Middle frontal gyrus (tissue), 1 donor: Measurements from ENCODE around the gene ADAT2.

Experiments used
- DNase-seq: peaks from one replicate; pipeline ENCODE4 v3.0.0-alpha.2; 2015; ENCODE audit warnings: low spot score; ENCODE audit errors: extremely low spot score

ADAT2 gene

DNA sequence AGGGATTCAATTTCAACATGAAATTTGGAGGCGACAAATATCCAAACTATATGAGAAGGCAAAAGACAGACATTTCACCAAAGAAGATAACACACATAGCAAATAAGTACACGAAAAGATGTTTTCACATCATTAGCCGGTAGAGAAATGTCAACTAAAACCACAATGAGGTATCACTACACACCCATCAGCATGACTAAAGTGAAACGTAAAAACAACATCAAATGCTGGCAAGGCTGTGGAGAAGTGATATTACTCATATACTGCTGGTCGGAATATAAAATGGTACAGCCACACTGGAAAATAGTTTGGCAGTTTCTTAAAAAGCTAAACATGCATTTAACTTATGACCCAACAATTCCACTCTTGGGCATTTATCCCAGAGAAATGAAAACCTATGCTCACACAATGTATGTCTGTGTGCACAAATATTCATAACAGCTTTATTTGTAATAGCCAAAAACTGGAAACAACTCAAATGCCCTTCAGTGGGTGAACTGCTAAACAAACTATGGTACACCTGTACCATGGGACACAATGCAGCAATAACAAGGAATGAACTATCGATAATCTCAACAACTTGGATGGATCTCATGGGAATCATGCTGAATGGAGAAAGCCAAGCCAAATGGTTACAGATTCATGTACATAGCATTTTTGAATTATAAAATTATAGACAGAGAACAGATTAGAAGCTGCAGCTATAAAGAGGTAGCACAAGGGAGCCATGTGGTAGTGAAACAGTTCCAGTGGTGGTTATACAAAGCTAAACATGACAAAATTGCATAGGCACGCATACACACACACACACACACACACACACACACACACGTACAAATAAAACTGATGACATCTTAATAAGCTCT lies 8.6 kb downstream of the ADAT2 start:
- DNase-seq, result no peak

DNA sequence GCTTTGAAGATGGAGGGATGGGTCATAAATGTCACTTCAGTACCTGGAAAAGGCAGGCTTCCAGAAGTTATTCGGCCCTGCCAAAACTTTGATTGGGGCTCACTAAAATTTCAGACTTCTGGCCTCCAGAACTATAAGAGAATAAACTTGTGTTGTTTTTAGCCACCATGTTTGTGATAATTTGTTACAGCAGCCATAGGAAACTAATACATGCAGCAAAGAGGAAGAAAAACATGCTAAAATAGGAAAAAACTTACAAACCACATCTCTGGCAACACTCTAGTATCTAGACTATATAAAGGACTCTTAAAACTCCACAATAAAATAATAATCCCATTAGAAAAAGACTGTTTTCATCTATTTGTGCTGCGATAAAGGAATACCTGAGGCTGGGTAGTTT lies 9.5 kb downstream of the ADAT2 start:
- DNase-seq, result no peak

DNA sequence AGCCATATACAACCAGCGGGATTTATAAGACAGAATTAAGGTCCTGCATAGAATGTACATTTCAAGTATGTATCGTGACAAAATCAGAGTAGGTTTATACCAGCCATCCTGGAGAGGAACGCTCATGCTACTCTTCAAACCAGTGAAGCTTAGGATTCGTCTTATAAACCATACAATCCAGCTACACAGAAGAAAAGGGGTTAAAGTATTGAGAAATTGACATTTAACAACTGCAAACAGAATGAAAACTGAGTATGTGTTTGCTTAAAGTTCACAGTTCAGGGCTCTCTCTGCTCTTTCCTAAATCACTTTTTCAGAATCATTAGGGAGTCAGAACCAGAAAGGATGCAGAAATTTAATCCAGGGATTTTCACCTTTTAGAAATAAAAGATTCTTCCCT lies 17.9 kb downstream of the ADAT2 start:
- DNase-seq, result no peak

DNA sequence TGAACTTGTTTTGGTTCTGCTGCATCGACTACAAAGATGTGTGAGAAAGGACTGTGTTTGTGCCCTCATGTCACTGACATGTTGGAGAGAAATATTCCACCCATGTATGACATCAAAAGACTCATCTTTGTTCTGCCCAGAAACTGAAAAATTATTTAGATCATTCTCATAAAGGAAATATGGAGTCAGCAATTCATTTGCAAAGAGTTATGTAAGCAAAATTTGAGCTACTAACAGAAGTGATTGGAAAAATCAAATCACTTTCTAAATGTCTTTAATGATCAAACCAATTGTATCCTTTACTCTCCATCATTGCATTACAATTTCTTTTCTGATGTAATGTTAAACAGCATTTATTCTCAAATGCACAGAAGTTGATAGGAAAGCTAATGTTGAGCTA lies 19.3 kb downstream of the ADAT2 start:
- DNase-seq, result no peak

DNA sequence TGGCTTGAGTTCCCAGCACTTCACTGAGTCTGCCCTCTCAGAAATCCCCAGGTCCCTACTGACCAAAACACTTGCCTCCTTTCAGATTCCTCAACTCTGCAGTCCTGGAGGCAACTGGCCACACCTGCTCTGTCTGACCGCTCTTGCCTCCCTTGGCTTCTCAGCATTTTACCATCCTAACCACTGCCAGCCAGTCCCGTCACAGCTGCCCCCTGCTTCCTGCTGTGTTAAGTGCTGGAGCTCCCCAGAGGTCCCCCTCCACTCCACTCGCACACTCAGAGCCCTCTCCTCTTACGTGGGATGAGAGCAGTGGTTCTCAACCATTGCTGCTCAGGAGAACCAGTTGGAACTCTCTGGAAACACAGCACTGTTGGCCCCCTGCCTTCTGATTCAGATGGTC lies 20.5 kb downstream of the ADAT2 start:
- DNase-seq, result no peak

DNA sequence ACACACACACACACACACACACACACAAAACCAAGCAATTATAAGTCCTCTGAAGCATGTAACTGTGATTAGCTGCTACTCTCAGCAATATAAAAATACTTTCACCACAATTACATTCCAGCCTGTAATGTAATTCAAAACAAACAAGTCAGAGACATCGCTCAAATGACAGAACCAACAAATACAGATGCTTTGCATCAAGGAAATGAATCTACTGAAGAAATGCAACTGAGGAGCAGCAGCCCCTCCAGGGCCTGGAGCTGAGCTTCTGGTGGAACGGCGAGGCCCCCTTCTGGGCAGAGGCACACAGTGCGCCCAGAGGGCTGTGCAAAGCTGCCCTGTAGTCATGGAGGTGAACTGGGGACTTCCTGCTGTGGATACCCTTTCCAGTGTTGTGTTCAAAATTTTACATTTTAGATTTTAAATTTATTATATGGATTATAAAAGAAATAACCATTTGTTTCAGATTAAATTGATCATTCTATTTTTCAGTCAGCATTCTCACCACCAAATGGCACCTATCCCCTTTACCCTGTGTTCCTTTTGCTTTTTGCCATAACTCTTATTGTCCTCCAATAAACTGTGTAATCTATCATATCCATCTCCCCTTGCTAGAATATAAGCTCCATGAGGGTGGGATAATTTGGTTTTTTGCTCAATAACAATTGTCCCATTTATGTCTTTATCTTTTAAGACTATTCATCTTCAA lies 23.2 kb downstream of the ADAT2 start:
- peak; percentile 63 for DNase-seq

DNA sequence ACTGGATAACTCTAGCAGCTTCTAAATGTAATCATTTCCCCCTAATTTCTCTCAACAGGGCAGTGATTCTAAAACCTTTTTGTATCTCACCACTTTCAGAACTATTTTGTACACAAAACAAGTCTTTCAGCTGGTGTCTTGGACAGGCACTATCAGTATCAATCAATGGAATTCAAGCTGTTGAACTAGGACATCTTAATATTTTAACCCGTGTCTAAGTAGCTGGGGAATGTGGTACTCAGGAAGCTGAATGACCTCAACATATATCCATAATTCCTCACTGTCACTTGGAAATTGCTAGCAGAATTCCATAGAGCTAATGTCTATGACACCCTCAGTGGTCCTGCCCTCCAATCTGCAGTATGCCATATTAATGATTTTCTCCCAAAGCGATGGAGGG lies 24.5 kb downstream of the ADAT2 start:
- DNase-seq, result no peak

DNA sequence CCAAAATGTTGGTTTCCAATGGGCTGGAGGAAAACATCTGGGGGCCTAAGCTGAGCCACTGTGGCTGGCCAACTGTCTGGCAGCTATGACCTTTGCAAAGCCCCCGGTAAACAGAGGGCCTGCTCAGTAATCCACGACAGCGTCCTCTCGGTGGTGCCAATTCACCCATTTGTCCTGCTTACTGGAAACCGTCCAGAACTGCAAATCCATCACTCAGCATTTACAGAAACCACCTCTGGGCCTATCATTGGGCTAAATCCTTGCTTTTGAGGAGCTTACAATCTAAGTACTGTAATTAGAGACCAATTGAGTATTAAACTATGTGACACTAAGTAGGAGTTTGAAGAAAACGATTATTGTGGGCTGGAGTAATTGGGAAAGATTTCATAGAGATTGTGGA lies 31.0 kb downstream of the ADAT2 start:
- DNase-seq, result no peak

DNA sequence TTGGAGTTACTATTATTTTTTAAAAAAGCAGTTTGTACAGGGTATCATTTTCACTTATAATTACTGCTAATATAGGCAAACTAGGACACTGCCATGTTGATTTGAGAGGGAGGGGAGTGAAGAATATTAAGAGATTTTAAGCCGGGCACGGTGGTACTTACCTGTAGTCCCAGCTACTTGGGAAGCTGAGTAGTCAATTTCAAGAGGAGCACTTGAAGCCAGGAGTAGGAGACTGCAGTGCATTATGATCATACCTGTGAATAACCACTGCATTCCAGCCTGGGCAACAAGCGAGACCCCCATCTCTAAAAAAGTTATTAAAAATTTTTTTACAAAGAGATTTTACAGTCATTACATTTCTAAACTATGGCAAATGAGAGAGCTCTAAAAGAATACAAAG lies 35.7 kb downstream of the ADAT2 start:
- no peak for DNase-seq

DNA sequence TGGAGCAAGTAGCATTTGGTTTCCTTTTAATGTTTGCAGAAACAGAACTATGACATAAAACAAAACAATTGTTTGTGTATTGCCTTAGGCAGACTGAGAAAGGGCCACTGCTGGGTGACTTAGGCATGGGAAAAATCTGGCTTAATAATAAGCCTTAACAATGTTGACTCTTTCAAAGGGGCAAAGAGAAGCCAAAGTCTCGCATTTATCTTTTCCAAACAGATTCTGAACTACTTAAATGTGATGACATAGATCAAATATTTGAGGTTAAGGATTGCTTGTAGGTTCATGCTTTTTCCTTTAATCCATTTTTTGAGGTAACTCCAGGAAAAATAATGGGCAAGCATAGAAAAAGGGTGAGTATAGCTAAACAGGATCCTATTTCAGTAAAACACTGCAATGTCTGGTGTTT lies 39.6 kb downstream of the ADAT2 start:
- DNase-seq, result no peak

DNA sequence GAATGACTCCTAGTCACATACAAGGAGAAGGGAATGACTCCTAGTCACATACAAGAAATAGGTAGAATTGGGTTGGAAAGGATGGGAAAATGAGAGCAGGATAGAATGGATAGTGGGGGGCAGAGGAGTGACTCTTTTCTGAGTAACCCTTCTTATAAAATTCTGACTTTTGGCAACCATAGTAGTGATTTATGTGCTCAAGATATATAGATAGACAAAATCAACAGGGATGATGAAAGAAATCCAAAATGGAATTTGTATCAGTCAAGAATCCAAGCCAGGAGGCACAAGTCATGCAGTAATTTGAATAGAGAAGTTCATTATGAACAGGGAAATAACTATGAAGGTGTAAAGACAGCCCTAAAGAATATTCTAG lies 41.7 kb downstream of the ADAT2 start:
- no peak for DNase-seq

DNA sequence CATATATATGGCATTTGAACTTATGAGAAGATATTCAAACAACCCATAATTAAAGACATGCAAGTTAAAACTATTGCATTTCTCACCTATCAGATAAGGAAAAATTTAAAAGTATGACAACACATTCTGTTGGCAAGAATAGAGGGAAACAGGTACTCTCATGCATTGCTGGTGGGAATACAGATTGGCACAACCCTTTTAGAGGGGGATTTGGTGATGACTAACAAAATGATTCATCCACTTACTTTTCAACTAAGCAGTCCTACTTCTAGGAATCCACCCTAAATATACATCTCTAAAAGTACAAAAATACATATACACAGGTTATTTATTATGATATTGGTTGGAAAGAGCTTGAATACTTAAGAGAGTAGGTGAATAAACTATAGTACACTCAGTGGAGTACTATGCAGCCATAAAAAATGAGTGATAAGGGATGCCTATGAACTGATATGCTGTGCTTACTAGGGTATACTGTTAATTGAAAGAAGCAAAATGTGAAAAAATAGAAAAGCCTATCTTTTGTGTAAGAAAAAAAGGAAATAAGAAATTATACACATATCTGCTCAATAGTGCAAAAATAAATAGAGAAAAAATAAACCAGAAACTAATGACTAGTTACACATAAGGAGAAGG lies 42.2 kb downstream of the ADAT2 start:
- no peak for DNase-seq

DNA sequence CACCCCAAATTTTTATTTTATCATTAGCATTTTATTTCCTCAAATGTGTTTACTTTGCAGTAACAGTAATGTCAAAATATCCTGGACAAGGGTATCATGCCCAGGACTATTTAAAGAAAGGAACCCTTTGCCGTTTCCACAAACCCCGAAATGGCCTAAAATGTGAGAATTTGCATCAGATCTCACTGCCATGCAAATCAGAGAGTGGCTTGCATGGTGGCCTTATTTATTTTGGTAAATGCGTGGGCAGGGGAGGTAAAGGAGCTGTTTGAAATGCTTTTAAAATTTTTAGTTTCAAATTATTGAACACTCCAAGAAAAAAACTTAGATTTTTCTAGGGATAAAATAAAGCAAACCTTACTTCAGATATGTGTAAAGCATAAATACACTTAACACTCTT lies 43.8 kb downstream of the ADAT2 start:
- DNase-seq, result no peak

DNA sequence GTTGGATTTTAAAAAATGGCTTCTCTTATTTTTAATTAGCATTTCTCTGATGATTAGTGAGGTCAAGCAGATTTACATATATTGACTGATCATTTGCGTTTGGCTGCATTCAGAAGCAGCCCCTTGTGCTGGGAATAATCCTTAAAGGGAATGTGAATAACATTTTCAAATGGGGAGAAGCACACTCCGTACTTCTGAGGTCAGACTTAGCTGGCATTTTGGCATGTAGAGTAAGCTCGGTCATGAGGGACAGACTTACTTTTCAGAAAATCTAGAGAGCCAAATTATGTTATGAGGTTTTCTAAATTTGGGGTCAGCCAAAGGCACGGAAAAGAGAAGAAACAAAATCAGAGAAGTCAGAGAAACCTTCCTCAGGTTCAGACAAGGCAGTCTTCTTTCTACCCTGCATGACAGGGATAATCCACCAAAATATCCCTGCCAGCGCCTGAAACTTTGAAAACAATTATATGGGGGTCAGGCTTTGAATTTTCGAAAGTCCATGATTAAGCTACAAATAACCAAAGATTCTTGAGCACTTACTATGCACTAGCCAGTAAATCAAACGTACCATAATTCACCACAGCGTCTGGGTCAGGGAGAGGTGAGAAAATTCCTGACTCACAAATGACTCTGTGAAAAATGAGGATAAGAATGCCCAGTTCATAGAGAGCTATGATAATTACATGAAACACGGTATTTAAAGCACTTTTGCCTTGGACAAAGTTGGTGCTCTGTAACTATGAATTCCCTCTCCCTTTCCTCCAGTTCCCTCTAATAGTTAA lies 44.9 kb downstream of the ADAT2 start:
- DNase-seq, result no peak

DNA sequence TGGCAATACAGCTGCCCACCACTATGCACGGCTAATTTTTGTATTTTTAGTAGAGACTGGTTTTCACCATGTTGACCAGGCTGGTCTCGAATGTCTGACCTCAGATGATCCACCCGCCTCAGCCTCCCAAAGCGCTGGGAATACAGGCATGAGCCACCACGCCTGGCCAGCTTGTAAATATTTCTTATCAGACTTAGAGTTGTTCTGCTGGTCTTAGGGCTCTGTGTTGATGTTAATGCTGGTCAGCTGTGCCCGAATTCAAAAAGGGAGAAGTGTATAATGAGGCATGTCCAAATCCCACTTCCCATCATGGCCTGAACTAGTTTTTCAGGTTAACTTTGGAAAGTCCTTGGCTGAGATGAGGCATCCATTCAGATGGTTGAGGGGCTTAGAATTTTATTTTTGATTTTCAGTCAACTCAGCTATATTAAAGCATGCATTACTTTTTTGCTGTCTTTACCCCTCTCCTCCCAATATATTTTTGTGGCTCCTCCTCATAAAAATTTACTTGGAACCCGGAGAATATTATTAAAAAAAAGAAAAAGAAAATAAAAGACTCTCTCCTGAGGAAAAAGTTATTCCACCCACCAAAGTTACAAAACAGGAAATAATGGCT lies 47.7 kb downstream of the ADAT2 start:
- no peak for DNase-seq

DNA sequence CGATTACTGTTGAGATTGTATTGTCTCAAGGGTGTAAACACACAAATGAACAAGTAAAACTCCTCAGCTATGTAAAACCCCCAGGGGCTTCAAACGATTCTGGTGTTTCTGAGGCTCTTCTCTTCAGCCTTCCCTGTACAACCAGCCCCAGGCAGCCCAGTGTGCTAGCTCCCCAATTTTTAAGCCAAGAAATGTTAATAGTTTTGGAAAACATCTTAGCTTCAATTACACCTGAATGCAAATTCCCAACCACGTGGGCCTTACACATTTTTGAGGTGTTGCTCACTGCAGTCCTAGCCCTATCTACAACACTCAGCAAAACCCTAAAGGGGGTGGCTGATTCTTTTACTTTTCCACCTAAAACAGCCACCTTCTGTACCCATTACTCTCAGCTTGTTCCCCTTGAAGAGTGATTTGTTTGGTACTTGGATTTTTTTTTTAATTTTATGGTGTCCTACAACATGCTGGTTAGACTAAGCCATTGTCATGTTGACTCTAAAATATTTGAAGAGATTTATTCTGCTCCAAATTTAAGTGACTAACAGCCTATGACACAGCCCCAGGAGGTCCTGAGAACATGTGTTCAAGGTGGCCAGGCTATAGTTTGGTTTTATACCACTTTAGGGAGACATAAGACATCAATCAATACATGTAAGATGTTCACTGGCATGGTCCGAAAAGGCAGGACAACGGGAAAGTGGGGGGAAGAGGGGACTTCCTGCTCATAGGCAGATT lies 48.7 kb downstream of the ADAT2 start:
- DNase-seq, result no peak

DNA sequence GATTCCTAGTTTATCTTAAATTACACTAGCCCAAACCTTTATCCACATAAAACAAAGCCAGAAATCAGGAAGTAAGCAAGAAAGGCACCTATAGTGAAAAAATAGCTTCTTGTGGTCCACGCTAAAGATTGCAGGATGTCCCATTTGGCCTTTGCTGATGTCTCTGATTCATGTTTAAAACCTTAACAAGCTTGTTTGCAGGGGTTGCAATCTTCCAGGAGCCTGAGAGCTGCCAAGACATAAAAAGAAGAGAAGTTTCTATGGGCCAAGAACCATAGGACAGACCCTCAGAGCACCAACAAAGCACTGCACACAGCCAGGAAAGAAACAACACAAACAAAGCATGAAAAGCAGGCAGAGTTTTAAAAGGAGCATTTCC lies 49.4 kb downstream of the ADAT2 start:
- no peak for DNase-seq

DNA sequence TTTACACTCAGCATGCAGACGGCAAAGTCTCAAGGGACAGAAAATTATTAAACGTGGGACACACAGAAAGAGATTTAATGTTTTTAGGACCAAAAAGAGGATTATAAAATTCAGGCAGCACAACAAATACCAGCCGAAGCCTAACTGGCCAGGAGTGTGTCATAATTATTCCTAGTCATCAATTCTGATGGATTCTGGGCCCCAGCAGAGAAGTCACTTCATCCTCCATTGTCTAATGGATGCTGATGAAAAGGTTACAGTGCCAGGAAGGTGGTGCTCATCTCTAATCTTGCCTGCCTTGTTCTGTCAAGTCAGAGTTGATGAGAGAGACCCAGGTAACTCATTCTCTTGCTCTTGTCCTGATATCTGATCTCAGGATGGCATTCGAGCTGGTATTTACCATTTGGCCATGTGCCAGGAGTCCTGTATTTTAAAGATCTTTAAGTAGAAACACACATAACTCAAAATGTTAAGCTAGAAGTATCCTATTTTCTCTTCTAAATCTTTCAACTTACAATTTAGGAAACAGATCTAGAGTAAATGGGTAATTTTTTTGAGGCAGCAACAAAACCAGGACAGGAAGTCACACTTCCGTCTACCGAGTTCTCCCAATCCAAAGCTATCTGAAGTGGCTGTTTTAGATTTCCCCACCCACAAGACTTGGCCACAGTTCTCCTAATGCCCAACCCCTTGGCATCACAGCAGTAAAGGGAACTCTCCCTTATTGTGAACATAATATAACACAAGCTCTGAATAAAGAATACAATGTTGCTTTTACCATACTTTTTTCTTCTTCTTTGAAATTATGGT lies 50.0 kb downstream of the ADAT2 start:
- peak; percentile 33 for DNase-seq

DNA sequence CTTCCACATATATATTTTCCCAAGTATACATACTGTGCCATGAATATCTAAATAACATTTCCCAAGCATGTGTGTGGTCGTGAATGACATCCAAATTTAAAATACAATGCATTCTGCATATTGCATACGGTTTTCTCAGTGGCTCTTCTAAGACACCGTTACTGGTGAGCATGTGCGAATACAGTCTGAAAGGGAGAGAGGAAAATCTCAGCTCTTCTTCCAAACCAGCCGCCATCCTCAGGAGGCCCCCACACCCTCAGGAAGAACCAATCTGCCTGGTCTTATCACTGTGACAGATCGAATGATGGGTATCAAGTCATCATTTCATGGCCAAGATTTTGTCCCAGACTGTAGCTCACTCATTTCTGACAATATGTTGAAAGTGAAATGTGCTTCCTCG lies 50.7 kb downstream of the ADAT2 start:
- DNase-seq, result no peak

DNA sequence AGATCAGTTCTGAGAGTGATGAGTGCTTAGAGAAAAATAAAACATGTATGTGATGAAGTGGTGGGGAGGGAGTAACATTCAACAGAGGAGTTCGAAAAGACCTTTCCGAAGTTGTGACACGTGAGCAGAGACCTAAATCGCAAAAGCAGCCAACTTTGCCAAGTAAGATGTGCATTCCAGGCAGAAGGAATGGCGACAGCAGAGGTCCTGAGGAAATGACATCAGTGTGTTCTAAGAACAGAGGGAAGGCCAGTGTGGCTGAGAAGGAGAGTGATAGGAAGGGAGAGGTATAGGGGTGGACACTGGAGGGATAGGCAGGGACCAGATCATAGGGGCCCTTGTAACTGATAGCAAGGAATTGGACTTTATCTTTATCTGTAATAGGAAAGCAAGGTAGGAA lies 51.3 kb downstream of the ADAT2 start:
- no peak for DNase-seq
